ENCODE results near the gene UBAC1. TPM values are rescaled to one million over a fixed set of nuclear protein-coding genes. Genes with fewer than 3 reads are reported as not detected.
A peak's percentile ranks its signal among the peaks of the same experiment; 100 is the strongest.
"Not testable (repeated sequence)": the region's sequence is repeated elsewhere in the genome, so short reads cannot be mapped to it uniquely, and the experiment has no call there.

UBAC1 gene
- total RNA-seq, 1 experiment from 2014 or later, result 24.4 TPM

GRCh38 chr9:135921749-135922310, 39.3 kb downstream of the UBAC1 start:
- DNase-seq (ENCODE audit: low read depth), result no peak

DNA sequence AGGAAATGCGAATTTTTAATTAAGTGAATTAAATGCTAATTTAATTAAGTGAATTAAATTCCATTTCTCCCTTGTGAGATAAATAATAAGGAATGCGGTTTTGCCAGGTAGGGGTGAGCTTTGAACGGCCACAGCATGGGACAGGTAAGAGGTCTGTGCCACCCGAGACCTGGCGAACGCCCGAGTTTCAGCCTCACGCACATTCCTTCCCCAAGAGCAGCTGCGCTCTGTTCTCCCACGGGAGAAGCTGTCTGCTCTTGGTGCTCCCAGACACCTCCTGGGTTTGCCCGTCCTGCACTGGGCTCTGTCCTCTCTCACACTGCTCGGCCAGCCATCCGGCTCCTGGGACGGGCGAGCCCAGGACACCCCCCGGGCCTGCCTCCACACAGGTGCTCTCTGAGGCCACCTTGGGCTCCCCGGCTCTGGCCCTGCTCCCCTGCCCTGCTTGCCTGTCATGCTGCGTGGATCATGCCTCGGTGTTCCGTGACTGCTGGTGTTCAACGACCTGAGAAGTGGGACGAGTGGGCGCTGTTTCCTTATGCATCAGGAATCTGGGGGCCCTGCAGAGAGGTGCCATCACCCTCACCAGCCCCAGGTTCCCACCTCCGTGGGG, 40.1 kb downstream of the UBAC1 start:
- no peak for DNase-seq (ENCODE audit: low read depth)

GRCh38 chr9:135920256-135920930, 40.8 kb downstream of the UBAC1 start:
- no peak for DNase-seq (ENCODE audit: low read depth)

- DNase-seq (ENCODE audit: low read depth), result no peak
Measured at GRCh38 chr9:135919318-135919890, 41.8 kb downstream of the UBAC1 start.

DNA sequence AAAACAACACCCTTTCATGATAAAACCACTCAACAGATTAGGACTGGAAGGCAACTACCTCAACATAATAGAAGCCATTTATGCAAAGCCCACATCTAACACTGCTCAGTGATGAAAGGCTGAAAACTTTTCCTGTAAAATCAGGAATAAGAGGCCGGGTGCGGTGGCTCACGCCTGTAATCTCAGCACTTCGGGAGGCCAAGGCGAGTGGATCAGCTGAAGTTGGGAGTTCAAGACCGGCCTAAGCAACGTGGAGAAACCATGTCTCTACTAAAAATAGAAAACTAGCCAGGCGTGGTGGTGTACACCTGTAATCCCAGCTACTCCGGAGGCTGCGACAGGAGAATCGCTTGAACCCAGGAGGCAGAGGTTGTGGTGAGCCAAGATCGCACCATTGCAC, 44.9 kb downstream of the UBAC1 start:
- not testable (repeated sequence) for DNase-seq (ENCODE audit: low read depth)

DNA sequence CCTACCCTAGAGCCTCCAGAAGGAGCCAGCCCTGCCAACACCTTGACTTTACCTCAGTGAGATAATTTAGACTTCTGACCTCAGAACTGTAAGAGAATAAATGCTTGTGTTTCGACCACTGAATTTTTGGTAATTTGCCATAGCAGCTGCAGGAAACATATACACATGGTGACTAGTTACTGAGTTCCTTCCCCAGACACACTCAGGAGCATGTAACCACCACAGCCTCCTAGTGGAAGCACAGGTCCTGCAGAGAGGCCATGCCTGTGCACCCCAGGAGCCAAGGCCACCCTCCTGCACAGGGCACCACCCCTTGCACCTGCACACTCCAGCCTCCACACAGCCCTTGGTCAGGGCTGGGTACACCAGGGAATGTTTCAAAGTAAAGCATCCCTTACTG, 46.3 kb downstream of the UBAC1 start:
- peak; percentile 26 for DNase-seq (ENCODE audit: low read depth)

DNA sequence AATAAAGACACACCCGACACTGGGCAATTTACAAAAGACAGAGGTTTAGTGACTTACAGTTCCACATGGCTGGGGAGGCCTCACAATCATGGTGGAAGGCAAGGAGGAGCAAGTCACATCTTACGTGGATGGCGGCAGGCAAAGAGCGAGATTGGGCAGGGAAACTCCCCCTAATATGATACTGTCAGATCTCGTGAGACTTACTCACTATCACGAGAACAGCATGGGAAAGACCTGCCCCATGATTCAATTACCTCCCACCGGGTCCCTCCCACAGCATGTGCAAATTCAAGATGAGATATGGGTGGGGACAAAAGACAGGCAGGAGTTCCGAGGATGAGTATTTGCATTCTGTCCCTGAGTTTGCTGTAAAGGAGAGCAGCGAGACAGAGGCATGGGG, 49.9 kb downstream of the UBAC1 start:
- DNase-seq (ENCODE audit: low read depth), result not testable (repeated sequence)

GRCh38 chr9:135910757-135911156, 50.4 kb downstream of the UBAC1 start:
- no peak for DNase-seq (ENCODE audit: low read depth)

DNA sequence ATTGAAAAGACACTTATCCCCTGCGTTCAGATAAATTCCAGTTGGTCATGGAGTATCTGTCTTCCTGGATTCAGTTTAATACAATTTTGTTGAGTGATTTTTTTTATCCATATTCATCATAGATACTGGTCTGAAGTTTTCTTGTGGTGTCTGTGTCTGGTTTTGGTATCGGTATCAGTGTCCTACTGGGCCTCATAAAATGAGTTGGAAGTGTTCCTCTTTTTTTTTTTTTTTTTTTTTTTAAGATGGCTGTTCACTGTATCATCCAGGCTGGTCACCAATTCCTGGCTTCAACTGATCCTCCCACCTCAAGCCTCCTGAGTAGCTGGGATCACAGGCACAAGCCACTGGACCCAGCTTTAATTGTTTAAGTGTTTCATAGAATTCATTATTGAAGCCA, 51.0 kb downstream of the UBAC1 start:
- DNase-seq (ENCODE audit: low read depth), result no peak

DNA sequence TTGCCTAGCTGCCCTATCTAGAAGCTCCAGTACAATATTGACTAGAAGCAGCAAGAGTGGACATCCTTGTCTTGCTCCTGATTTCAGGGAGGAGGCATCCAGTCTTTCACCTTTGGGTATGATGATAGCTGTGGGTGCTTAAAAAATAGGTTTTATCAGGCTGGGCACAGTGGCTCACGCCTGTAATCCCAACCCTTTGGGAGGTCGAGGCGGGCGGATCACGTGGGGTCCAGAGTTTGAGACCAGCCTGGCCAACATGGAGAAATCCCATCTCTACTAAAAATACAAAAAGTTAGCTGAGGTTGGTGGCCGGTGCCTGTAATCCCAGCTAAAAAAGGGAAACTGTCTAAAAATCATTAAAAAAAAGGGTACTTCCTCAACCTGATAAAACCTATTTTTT, 51.8 kb downstream of the UBAC1 start:
- no peak for DNase-seq (ENCODE audit: low read depth)

- no peak for DNase-seq (ENCODE audit: low read depth)
Measured at GRCh38 chr9:135908754-135909204, 52.4 kb downstream of the UBAC1 start.

GRCh38 chr9:135908093-135908753, 53.0 kb downstream of the UBAC1 start:
- no peak for DNase-seq (ENCODE audit: low read depth)

DNA sequence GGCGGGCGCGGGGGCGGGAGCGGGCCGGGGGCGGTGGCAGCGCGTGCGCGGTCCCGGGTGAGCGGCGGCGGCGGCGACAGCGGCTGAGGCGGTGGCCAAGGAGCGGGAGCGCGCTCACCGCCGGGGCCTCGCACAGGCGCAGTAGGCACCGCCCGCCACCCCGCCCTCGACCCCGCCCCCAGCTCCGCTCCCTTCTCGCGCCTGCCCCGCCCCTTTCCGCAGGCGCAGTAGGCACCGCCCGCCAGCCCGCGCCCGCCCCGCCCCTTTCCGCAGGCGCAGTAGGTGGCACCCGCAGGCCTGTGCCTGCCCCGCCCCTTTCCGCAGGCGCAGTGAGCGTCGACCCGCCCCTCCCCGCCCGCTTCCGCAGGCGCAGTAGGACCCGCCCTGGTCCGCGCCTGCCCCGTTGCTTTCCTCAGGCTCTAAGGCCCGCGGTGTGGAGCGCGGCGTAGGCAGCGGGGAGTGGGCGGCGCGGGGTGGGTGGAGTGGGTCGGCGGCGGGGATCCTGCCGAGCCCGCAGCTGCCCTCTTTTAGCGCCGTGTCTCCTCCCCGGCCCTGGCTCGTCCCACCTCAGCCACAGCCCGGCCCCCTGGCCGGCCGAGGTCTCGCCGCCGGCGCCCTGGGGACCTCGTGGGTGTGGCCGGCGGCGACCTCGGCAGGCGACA, 53.6 kb downstream of the UBAC1 start, which contains the start of gene CAMSAP1:
CAMSAP1 (minus strand) TSS at position 116 of the 662 bp plus-strand sequence. CDS start 387 bp downstream, outside the sequence.
- DNase-seq (ENCODE audit: low read depth), result peak; percentile 85

DNA sequence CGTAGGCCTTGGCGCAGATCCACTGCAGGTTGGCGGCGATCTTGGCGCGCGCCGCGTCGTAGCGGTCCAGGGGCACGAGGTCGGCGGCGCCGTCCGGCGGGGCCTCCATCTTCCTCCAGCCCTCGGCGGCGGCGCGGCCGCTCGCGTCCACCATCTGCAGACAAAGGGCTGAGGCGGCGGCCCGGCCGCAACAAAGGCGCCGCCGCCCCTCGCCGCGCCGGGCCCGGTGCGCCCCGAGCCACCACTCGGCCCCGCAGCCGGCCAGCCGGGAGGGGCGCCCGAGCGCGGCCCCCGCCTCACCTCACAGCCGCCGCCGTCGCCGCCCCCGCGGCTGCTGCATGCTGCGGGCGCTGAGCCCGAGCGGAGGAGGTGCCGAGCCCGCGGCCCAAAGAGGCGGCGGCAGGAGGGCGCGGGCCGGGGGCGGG, 54.2 kb downstream of the UBAC1 start:
- DNase-seq (ENCODE audit: low read depth), result peak; percentile 21

DNA sequence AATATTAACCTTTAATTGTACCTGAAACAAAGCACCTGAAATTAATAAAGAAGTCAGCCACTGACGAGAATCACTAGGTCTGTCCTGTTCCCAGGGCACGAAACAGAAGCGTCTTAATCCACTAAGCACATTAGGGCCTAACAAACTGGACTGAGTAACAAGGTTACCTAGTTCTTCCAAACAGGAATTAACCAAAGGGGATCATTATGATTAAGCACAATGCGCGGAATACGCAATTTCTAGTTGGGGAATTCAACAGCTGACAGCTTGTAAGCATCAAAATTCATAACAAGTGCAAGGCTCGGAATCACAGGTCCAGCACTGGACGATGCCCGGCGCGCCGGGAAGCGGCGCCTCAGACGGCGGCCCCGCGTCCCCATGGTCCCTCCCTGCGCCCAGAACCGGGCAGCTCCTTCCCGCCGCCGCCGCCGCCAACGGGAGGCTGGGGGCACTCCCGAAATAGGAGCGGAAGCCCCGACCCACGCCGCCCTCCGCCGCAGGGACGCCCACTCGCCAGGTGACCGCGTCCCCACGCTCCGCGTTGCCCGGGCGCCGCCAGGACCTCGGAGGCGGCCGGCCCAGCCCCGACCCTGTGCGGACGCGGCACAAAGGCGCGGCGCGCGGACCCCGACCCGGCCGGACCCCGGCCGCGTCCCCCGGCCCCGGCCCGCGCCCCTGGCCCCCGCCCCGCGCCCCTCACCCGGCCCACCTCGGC, 54.7 kb downstream of the UBAC1 start:
- DNase-seq (ENCODE audit: low read depth), result peak; percentile 21

GRCh38 chr9:135905380-135906258, 55.6 kb downstream of the UBAC1 start:
- DNase-seq (ENCODE audit: low read depth), result peak; percentile 17

DNA sequence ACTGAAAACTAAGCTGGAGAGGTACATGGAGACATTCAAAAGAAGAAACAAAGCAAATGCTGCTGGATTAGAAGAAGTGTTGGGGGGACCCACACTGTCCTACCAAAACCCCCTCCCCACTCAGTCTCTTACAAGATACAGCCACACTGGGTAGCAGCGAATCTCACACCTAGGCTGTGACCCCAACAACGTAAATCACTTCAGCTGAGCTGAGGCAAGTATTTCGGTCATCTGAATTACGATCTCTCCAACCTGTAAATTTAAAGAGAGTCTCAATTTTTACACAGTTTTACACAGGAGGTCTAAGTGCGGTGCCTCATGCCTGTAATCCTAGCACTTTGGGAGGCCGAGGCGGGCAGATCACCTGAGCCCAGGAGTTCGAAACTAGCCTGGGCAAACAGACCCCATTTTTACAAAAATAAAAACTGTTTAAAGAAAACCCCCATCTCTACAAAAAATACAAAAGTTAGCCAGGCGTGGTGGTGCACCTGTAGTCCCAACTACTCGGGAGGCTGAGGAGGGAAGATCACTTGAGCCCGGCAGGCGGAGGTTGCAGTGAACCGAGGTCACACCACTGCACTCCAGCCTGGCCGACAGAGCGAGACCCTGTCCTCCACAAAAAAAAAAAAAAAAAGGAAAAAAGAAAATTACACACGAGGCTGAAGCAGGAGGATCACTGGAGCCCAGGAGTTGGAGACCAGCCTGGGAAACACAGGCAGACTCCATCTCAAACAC, 57.2 kb downstream of the UBAC1 start:
- no peak for DNase-seq (ENCODE audit: low read depth)

DNA sequence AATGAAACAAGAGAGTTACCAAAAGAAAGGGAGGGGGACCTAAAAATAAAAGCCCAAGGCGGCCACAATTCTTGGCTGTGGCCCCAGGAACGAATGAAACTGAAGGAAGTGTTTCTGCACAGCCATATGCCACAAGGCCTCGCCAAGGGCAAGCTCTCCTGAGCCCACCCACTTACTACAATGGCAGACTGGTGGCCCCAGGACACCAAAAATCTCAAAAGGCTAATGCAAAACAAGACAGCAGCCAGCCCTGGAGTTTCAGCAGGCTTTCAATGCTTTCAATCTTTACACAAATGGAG, 57.9 kb downstream of the UBAC1 start:
- no peak for DNase-seq (ENCODE audit: low read depth)

GRCh38 chr9:135902655-135903357, 58.4 kb downstream of the UBAC1 start:
- no peak for DNase-seq (ENCODE audit: low read depth)

Data from RPMI7951 (cell line).